ENCODE measurements around the gene NAT16. TPM values are rescaled to one million over a fixed set of nuclear protein-coding genes. Genes with fewer than 3 reads are reported as not detected.

NAT16 gene
- total and polyA plus RNA-seq, 2 of the 13 experiments (the other 11 are each of a cell fraction or from before 2014, with no cell fraction given) = 0.04 TPM; not detected in 1

GRCh38 chr7:101164071-101164840 lies 15.8 kb downstream of the NAT16 start (continued):
- TF ChIP-seq ZNF431 (CRISPR knock-in tag; IDR thresholded peaks at IDR 0.05; ENCODE audit: borderline replicate concordance, low read depth) (no peak), CBX5 (CRISPR knock-in tag; IDR thresholded peaks at IDR 0.05; ENCODE audit: borderline replicate concordance) (no peak), GABPA (IDR thresholded peaks at IDR 0.05; ENCODE audit: low read depth, low read length) (no peak), GABPA (CRISPR knock-in tag; IDR thresholded peaks at IDR 0.05; ENCODE audit: low read depth) (no peak), SAP130 (CRISPR knock-in tag; IDR thresholded peaks at IDR 0.05; ENCODE audit: low read depth) (peak; percentile 52; the same call in 1 of the 2 replicates), THAP11 (CRISPR knock-in tag; IDR thresholded peaks at IDR 0.05) (0 out of 2 replicates have a peak, but pooled peaks have one; percentile 28), ZNF687 (CRISPR knock-in tag; IDR thresholded peaks at IDR 0.05) (peak; percentile 11; the same call in 1 of the 2 replicates)
